Body of pancreas (tissue), 4 donors: ENCODE measurements around the gene GADD45GIP1.

ENCODE experiments used
- POLR2A ChIP-seq, 3 donors: fragments of 450-650 bp; IDR thresholded peaks; one replicate each; pipeline ENCODE4 v1.6.1; 2016; ENCODE audit warnings: antibody characterized with exemption in 3 of 3, mild to moderate bottlenecking in 2 of 3
- TF ChIP-seq, protein P1 (sequence below), 7 experiments: fragments of 450-650 bp in 4 of 7; fragments of 200-600 bp in 3 of 7; sonication (generic) in 3 of 7; IDR thresholded peaks; one replicate each; pipeline ENCODE4 v1.5.1; 2016 to 2019; ENCODE audit warnings: antibody characterized with exemption in 7 of 7

DNA sequence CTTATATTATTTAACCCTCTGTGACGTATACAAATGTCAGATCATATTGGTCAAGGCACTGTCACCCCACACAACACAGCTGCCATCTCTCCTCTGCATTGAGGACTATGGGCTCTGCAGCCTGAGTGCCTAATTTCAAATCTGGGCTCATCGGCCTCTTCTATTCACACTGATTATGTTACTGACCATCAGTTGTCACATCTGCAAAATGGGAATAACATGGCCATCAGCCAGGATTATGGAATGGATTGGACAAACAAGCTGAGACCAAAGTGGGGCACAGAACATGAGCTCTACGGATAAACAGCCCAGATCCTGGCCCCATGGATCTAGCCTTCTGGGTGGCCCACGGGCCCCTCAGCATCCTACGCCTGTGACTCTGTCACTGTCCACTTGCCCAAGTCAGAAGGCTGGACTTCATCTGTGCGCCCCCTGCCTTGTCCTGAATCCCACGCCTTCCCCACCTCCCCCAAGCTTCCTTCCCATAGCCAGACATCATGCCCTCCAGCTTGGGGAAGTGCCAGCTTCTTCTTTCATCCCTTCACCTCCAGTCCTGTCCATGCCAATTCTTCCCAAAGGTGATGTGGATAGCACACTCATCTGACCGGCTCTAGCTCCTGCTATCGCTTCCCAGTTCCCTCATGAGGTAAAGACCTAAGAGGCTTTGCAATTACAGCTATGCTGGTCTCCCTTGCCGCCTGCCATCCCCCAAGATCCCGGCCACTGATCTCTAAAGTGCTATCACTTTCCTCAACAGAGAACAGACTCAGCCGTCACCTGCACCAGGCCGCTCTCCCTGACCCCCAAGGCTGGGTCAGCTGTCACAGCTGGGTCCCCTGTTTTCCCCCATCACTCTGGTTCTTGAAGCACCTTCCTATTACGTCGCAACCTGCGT is 24.4 kb downstream of the GADD45GIP1 start:
- TF ChIP-seq, protein P1, sequence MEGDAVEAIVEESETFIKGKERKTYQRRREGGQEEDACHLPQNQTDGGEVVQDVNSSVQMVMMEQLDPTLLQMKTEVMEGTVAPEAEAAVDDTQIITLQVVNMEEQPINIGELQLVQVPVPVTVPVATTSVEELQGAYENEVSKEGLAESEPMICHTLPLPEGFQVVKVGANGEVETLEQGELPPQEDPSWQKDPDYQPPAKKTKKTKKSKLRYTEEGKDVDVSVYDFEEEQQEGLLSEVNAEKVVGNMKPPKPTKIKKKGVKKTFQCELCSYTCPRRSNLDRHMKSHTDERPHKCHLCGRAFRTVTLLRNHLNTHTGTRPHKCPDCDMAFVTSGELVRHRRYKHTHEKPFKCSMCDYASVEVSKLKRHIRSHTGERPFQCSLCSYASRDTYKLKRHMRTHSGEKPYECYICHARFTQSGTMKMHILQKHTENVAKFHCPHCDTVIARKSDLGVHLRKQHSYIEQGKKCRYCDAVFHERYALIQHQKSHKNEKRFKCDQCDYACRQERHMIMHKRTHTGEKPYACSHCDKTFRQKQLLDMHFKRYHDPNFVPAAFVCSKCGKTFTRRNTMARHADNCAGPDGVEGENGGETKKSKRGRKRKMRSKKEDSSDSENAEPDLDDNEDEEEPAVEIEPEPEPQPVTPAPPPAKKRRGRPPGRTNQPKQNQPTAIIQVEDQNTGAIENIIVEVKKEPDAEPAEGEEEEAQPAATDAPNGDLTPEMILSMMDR (IDR thresholded peaks at IDR 0.05), result no peak
- no peak for TF ChIP-seq POLR2A (IDR thresholded peaks at IDR 0.05)
